ENCODE data around the gene SIL1.

SIL1 gene

DNA sequence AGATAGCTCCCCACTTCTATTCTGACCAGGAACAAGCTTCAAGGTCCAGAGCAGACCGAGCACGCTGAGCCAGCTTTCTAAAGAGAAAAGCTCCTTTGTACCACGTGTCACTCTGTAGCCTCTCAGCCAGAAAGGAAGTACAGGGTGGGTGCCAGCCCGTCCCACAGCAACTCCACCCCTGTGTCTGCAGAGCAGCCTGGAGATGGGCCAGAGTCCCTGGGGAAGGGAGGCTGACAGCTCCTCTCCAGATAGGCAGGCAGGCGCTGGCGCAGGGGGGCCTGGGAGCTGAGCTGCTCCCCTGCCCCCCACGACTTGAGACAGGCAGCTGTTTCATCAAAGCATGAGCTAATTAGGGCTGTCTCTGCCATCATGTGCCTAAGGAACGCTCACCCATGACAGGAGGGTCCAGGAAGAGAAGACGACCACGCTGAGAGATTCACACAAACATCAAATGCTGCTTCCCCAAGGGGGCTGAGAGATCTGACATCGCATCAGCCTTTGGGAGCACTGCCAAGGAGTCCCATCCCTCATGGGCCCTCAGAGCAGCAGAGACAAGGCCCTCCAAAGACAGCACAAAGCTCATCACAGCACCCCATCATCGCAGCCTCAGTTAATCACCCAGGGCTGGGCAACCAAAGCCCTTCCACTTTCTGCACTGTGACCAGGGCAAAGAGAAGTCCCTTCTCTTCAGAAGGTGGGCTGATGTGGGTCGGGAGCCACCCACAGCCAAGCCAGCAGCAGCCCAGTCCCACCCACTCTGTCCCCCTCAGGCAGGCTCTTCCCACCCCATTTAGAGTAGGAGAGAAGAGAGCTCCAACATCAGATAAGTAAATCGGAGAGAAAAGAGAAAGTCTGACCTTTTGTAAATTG is 244.5 kb downstream of the SIL1 start:
- no peak for FAIRE-seq

- FAIRE-seq = no peak
These were observed 245.2 kb downstream of the SIL1 start for GRCh38 chr5:138952962-138953361.

DNA sequence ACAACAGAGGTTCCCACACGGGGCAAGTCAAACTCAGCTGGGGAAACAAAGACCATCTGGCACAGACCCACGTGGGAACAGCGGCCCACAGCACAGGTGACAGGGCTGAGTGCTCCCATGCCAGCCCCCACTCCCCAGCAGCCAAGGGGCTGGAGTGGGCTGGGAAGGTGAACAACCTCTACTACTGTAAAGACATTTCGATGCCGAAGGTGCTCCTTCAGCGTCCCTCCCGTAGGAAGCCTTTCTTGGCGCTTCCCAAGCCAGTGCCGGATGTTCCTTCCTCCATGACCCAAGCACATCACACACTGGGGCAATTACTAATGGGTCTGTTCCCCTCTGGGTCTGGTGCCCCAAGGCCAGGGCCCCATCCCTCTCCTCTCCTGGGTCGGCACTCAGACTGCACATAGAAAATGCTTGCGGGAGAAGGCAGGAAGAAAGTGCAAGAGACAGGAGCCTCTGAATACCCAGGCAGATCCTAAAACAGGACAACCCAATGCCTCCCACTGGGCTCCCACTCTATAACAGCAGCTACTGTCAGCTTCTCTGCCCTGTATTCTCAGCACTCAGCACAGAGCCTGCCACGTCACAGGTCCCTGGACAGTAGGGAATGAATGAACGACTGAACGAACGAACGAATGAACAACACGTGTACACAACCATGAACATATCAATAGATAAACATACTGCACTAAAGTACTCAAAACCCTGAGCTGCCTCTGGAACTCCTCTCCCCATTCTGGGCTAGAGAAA is 246.0 kb downstream of the SIL1 start:
- FAIRE-seq = no peak

GRCh38 chr5:138951091-138951985 is 246.8 kb downstream of the SIL1 start:
- FAIRE-seq = no peak

GRCh38 chr5:138950421-138951031 is 247.6 kb downstream of the SIL1 start:
- no peak for FAIRE-seq

DNA sequence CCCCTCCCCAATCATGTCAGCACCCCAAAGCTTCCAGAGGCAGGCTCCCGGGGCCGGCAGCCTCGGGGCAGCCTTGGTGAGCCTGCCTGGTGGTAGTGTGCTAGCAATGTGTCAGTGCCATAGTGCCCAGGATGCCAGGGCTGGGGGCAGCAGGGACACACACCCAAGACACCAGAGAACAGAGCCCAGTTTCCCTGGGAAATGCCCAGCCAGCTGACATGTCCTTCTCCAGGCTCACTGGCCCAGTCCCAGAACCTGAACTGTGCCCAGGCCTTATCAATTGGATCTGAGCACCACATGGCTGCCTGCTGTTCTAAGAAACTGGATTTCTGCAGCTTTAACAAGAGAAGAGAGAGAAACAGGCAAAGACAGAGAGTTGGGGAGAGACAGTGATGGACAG is 248.2 kb downstream of the SIL1 start:
- no peak for FAIRE-seq

GRCh38 chr5:138949223-138949574 is 249.0 kb downstream of the SIL1 start:
- FAIRE-seq = no peak

DNA sequence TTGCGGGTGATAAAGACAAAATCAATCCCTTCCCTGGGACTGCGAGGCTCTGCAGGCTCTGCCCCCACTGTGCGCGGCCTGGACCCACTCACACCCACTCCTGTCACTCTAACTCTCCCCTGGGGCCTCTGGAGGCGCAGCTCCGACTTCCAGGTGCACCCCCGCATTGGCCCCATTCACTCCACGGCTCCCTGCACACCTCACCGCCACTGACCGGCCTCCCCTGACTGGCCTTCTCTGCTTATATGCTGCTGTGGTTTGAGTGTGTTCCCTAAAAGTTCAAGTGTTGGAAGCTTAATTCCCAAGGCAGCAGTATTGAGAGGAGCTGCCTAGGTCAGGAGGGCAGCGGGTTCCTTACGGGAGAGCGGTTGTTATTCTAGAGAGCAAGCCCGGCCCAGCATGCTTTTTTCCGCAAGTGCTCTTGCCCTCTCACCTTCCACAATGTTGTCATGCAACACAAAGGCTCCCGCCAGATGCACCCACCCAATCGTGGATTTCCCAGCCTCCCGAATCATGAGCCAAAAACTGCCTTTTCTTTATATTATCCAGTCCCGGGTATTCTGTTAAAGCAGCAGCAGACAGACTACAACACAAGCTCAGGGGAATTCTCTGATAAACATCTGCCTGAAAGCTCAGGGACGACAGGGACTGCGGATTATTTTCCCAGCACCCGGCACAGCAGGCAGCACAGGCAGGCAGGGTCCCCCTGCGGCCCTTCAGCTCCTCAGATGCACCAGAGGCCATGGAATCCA is 249.5 kb downstream of the SIL1 start:
- FAIRE-seq = no peak

GRCh38 chr5:138947780-138948179 is 250.4 kb downstream of the SIL1 start:
- no peak for FAIRE-seq

DNA sequence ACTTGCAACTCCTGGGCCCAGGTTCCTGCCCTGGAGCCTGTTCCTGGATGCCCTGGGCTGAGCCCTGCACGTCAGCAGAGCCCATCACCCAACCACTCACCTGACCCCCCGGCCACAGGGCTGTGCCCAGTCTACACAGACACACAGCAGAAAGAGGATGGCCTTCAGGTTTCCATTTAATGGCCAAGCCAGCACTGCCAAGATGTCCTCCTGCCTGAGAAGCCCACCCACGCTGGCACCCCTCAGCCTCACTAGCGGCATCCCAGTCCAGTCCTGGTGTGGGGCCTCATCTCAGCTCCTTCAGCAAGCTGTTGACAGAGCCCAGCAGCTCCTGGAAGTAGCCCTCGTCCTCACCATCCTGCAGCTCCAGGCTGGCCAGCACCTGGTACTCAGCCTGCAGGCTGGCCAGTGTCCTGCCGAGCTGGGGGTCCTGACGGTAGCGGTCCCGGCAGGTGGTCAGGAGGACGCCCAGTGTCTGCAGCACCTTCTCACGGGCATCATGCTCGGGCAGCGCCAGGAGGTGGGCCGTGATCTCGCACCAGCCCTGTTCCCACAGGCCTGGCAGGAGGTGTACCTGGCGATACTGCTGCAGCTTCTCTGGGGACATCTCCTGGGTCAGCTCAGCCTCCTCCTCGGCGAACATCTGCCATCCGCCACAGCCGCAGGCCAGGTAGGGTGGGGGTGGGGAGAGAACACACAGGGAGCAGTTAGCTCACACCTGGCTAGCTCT is 251.2 kb downstream of the SIL1 start:
- no peak for FAIRE-seq

GRCh38 chr5:138946241-138946623 is 251.9 kb downstream of the SIL1 start:
- no peak for FAIRE-seq

DNA sequence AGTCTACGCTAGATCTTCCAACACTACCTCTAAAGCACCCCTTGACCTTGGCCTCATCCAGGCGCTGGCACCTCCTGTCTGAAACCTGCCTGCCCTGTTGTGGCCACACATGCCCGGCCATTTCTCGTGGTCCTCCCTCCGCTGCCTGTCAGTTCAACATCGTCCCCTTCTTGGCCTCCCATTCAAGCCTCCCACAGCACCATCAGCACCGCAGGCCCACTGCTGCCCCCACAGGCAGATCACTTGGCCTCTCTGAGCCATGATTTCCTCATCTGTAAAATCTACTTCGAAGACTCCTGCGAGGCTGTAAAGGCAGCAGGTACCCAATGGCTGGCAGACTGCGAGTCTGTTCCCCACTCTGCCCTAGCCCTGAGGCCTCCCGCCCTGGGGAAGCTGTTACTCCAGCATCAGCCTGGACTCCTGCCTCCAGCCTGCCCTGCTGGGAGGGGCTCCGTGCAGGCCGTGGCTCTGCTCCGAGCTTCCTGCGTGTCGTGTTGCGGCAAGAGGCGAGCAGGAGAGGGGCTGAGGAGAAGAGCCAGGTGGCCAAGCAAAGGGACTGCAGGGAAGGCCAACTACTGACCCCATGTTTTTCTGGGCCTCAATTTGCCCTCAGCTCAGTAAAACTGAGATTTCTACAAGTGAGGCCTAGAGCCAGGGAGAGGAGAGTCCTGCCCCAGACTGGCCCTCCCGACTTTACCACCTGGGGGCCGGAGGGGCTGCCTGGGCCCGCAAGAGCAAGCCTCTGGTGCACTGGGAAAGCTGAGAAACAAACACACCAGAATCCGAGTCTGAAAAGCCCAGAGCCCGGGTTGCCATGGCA is 252.5 kb downstream of the SIL1 start:
- FAIRE-seq = no peak

- FAIRE-seq = no peak
These were observed 253.4 kb downstream of the SIL1 start for GRCh38 chr5:138944527-138945322.

GRCh38 chr5:138943599-138944173 is 254.5 kb downstream of the SIL1 start:
- no peak for FAIRE-seq

DNA sequence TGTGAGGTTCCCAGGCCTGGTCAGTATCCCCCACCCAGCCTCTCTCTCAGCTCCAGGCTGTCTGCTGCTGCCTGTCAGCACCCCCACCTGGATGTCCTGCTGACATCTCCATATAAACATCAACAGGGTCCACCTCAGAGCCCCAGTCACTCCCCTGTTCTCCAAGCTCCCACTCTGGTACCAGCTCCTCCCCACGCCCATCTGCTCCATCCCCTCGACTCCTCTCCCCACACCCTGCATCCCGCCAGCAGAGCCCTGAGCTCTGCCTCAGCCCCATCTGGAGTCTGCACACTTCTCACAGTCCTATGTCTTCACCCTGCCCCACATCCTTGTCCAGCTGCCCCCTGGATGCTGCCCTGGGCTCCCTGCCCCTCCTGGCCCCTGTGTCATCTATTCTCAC is 255.3 kb downstream of the SIL1 start:
- no peak for FAIRE-seq

GRCh38 chr5:138942066-138942465 is 256.1 kb downstream of the SIL1 start:
- no peak for FAIRE-seq

DNA sequence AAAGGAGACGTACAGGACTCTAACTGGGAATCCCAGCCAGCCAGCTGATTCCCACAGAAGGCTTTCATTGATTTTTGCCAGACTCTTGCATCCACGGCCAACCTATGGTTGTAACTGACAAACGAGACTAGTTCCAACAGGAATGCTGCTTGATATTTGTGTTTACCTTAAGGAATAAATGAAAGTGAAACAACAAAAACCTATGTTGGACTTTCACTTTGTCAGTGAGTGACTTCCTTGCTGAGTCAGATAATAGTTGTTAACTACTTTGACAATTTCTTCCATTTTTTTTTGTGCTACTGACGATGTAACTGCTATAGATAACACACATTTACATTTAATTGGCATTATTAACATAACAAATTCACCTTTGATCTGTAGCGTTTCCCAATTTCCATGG is 259.6 kb downstream of the SIL1 start:
- no peak for FAIRE-seq

DNA sequence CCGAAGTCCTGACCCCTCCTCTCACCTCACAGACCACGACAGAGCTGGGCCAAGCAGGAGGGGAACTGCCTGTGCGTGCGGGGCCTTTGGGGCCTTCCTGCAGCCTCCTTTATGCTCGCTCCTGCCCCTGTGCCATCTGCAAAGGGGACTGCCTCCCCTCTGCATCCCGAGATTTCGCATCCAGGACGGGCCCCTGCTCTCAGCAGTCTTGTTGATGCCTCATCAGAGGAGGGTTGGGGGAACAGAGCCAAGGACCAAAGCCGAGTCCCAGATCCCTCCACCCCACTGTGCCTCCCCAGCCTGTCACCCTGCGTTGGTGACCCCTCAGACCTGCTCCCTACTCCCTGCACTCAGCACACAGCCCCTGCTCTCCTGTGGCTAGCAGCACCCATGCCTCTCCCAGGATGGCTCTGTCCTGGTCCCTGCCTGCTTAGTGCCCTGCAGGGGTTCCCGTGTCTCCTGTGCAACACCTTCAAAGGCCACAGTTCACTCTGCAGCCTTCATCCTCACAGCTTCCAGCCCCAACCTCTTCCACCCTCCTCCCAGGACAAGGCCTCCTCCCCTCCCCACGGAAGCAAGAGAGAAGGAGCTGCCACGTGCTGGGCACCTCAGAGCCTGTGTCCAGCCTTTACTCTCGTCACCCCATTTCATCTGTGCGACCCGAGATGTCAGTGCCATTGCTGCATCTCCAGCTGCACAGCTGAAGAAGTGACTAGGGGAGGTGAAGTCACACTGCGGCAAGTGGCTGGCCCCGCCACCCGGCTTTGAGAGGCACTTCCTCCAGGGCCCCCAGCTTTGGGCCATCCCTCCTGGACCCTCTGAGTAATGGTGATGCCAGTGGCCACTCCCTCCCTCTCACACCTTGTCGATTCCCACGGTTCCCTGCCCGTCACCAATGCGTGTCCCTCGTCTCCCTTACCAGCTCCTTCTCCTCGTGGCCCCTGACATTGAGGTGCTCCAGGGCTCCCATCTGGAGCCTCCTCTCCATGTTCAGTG is 260.5 kb downstream of the SIL1 start:
- FAIRE-seq = no peak
